Ascending aorta (tissue), 2 donors: ENCODE measurements around the gene PRTFDC1. TPM values are rescaled to one million over a fixed set of nuclear protein-coding genes. Genes with fewer than 3 reads are reported as not detected.

Experiments used
- DNase-seq, 2 donors: peaks; one replicate each; pipeline ENCODE4 v3.0.0-alpha.2; 2019; ENCODE audit warnings: low spot score in 2 of 2
- H3K27ac ChIP-seq, 2 donors: fragments of 200-600 bp; sonication (generic); one replicate each; pipeline ENCODE4 v1.5.1; 2016 to 2017; ENCODE audit warnings: mild to moderate bottlenecking in 1 of 2
- H3K27me3 ChIP-seq: fragments of 200-600 bp; sonication (generic); one replicate; pipeline ENCODE4 v1.5.1; 2017
- H3K36me3 ChIP-seq, 2 donors: fragments of 200-600 bp; sonication (generic); one replicate each; pipeline ENCODE4 v1.5.1; 2016
- H3K4me1 ChIP-seq, 2 donors: fragments of 200-600 bp; sonication (generic); one replicate each; pipeline ENCODE4 v1.5.1; 2016 to 2017; ENCODE audit warnings: mild to moderate bottlenecking in 1 of 2
- H3K4me3 ChIP-seq, 2 donors: fragments of 200-600 bp; sonication (generic); one replicate each; pipeline ENCODE4 v1.5.1; 2016 to 2017; ENCODE audit warnings: mild to moderate bottlenecking in 1 of 2
- H3K9me3 ChIP-seq, 2 donors: fragments of 200-600 bp; sonication (generic); one replicate each; pipeline ENCODE4 v1.5.1; 2016
- CTCF ChIP-seq, 3 experiments: fragments of 200-600 bp in 2 of 3; fragments of 450-650 bp in 1 of 3; sonication (generic) in 2 of 3; IDR thresholded peaks; one replicate each; pipeline ENCODE4 v1.5.1; 2016 to 2019; ENCODE audit warnings: antibody characterized with exemption in 3 of 3, mild to moderate bottlenecking in 1 of 3, moderate library complexity in 1 of 3
- intact Hi-C: fragments of 100-400 bp; cut with DNase I; formaldehyde crosslinking; loops from one replicate; pipeline ENCODE4 v1.15.1; 2023
- total RNA-seq: library from RNA; depleted of rRNA; stranded (reverse); fragments of >200 nt; gene quantifications from one replicate; pipeline ENCODE4 v1.1.0, GENCODE V29; 2016

Gene PRTFDC1
- total RNA-seq, 1 donor from 2014 or later, result 3.6 TPM

- no peak for DNase-seq
- no peaks in the 10 kb centered on the region for H3K4me1 ChIP-seq
- H3K4me3 ChIP-seq, result no peak overlapping the region
- intact Hi-C loops, result no loop called here
- H3K9me3 ChIP-seq, result no peaks in the 10 kb centered on the region
- TF ChIP-seq CTCF (IDR thresholded peaks at IDR 0.05), result no peak
- no peaks in the 10 kb centered on the region for H3K27me3 ChIP-seq
- H3K36me3 ChIP-seq, result no peaks in the 10 kb centered on the region
- no peak overlapping the region for H3K27ac ChIP-seq
Observed at GRCh38 chr10:24894728-24895127, 57.7 kb downstream of the PRTFDC1 start.

GRCh38 chr10:24894309-24894708, 58.1 kb downstream of the PRTFDC1 start:
- H3K9me3 ChIP-seq, result no peaks in the 10 kb centered on the region
- no peak for DNase-seq
- TF ChIP-seq CTCF (IDR thresholded peaks at IDR 0.05), result no peak
- no peak overlapping the region for H3K27ac ChIP-seq
- H3K27me3 ChIP-seq, result no peaks in the 10 kb centered on the region
- intact Hi-C loops, result no loop called here
- H3K36me3 ChIP-seq, result no peaks in the 10 kb centered on the region
- H3K4me1 ChIP-seq, result no peaks in the 10 kb centered on the region
- H3K4me3 ChIP-seq, result no peak overlapping the region

- Histone ChIP-seq H3K4me1 (no peaks in the 10 kb centered on the region), H3K9me3 (no peaks in the 10 kb centered on the region), H3K4me3 (no peak overlapping the region), H3K27me3 (no peaks in the 10 kb centered on the region), H3K27ac (no peak overlapping the region), H3K36me3 (no peaks in the 10 kb centered on the region)
- no peak for DNase-seq
- intact Hi-C loops, result no loop called here
- TF ChIP-seq CTCF (IDR thresholded peaks at IDR 0.05), result no peak
Observed at GRCh38 chr10:24893127-24893526, 59.3 kb downstream of the PRTFDC1 start.

GRCh38 chr10:24891823-24892222, 60.6 kb downstream of the PRTFDC1 start:
- intact Hi-C loops, result no loop called here
- TF ChIP-seq CTCF (IDR thresholded peaks at IDR 0.05), result no peak

GRCh38 chr10:24889639-24890038, 62.8 kb downstream of the PRTFDC1 start:
- DNase-seq, result no peak
- H3K27ac ChIP-seq, result no peak overlapping the region
- intact Hi-C loops, result no loop called here
- no peaks in the 10 kb centered on the region for H3K27me3 ChIP-seq
- no peaks in the 10 kb centered on the region for H3K9me3 ChIP-seq
- H3K36me3 ChIP-seq, result no peaks in the 10 kb centered on the region
- no peak for TF ChIP-seq CTCF (IDR thresholded peaks at IDR 0.05)
- no peaks in the 10 kb centered on the region for H3K4me1 ChIP-seq
- no peak overlapping the region for H3K4me3 ChIP-seq

More at GRCh38 chr10:24891823-24892222, 60.6 kb downstream of the PRTFDC1 start:
- Histone ChIP-seq H3K36me3 (no peaks in the 10 kb centered on the region), H3K4me1 (no peaks in the 10 kb centered on the region), H3K4me3 (no peak overlapping the region), H3K27me3 (no peaks in the 10 kb centered on the region), H3K9me3 (no peaks in the 10 kb centered on the region), H3K27ac (no peak overlapping the region)
- no peak for DNase-seq

- no peak for DNase-seq
- Histone ChIP-seq H3K9me3 (no peaks in the 10 kb centered on the region), H3K36me3 (no peaks in the 10 kb centered on the region), H3K4me1 (no peaks in the 10 kb centered on the region), H3K27me3 (no peaks in the 10 kb centered on the region), H3K4me3 (no peak overlapping the region), H3K27ac (no peak overlapping the region)
- no peak for TF ChIP-seq CTCF (IDR thresholded peaks at IDR 0.05)
- intact Hi-C loops, result no loop called here
Observed at GRCh38 chr10:24887855-24888231, 64.6 kb downstream of the PRTFDC1 start.
